GM21367 (cell line): ENCODE measurements around the gene MIS12.
A peak's percentile ranks its signal among the peaks of the same experiment; 100 is the strongest.

Experiments
- ATAC-seq: cut with Tn5 transposase; IDR thresholded peaks from one replicate; pipeline ENCODE4 v1.9.1; 2021; ENCODE audit not compliant: unreplicated experiment

MIS12 gene, protein sequence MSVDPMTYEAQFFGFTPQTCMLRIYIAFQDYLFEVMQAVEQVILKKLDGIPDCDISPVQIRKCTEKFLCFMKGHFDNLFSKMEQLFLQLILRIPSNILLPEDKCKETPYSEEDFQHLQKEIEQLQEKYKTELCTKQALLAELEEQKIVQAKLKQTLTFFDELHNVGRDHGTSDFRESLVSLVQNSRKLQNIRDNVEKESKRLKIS

DNA sequence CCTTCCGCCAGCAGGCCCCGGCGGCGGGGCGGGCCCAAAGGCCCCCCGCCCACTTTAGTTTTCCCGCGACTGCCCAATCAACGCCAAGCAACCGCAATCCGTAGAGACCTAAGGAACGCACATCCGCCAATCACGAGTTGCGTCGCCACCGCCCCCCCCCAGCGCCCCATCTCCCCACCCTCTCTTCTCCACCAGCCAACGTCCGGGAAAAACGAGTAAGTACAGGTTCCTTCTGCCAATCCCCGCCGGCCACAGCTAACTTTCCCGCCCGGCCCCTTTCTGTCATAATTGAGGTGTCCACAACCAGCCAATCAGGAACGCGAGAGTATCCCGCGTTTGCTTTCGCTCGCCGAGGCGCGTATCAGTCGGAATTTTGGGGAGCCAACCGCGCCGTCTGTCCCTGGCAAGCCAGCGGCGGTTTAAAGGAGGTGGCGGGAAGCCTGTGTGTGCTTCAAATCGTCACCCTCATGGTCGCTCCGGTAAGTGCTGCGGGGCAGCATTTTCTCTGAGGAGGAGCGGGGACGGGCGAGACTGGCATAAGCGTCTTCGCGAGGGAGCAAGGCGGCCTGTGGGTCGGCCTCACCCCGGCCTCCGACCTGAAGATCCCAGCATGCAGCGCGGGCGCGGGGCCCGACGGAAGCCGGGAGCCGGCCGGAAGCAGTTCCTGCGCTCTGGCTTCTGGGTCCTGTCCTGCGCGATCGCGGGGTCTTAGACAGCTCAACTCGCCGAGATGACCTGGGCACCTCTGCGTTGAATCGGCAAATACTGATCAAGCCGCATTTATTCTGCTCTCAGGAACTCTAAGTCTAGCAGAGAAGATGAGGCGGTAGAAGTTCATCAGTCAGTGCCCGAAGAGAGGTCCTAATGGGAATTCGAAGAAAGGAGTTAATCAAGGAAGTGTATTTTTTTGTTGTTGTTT lies at the start of gene MIS12:
TSS of gene MIS12 (plus strand) at position 361 of the 919 bp plus-strand sequence. CDS start 2,297 bp downstream, outside the sequence.
- ATAC-seq: peak; percentile 62

- ATAC-seq: no peak
These were observed 48.5 kb upstream of the MIS12 start for GRCh38 chr17:5437721-5438317.

GRCh38 chr17:5438716-5439445 lies 47.5 kb upstream of the MIS12 start, which contains the start of gene C1QBP:
Gene C1QBP (minus strand): TSS chr17:5439155. CDS start chr17:5439073, 82 bp downstream.
- ATAC-seq: peak; percentile 60

- no peak for ATAC-seq
These were observed 47.0 kb upstream of the MIS12 start for GRCh38 chr17:5439446-5439764.

GRCh38 chr17:5443728-5444127 lies 42.6 kb upstream of the MIS12 start:
- ATAC-seq: no peak

GRCh38 chr17:5444209-5444608 lies 42.2 kb upstream of the MIS12 start:
- no peak for ATAC-seq

DNA sequence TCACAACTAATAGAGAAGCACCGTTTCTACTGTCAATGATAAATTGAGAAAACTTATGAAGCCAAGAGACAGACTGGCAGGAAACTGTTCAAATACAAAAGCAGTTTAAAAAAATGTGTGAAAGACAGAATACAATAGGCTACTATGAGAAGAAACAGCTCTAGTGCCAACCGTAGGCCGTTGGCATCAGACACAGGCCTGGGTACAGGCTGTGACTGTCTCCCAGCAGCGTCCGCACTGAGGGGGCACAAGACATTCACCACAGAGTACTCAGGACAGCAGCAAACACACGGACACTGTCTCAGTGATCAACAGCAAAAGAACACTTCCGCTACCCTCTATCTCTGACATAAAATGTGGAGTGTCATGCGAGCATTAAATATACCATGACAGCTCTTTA lies 39.6 kb upstream of the MIS12 start:
- no peak for ATAC-seq

- no peak for ATAC-seq
These were observed 21.5 kb upstream of the MIS12 start for GRCh38 chr17:5464717-5465507.

GRCh38 chr17:5466295-5466694 lies 20.1 kb upstream of the MIS12 start:
- ATAC-seq: no peak

- ATAC-seq: no peak
These were observed 18.9 kb upstream of the MIS12 start for GRCh38 chr17:5467416-5467815.

- peak; percentile 11 for ATAC-seq
These were observed 18.3 kb upstream of the MIS12 start for GRCh38 chr17:5468075-5468473.

- no peak for ATAC-seq
These were observed 13.9 kb upstream of the MIS12 start for GRCh38 chr17:5472511-5472910.

DNA sequence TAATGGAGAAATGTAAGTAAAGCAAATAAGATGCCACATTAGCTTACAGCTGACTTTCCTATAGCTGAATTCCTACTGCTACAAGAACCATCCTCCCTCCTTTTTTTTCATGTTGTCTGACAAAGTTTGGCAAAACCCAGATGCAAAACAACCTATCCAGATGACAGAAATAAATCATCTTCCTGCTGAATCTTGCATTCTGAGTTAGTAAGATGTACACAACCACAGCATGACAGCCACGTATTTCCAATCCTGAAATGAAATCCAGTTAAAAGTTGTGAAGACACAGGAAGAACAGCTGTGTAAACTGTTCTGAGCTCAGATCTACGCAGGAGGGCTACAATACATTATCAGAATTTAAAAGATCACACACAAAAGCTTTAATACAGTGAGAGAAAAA lies 12.5 kb upstream of the MIS12 start:
- no peak for ATAC-seq

DNA sequence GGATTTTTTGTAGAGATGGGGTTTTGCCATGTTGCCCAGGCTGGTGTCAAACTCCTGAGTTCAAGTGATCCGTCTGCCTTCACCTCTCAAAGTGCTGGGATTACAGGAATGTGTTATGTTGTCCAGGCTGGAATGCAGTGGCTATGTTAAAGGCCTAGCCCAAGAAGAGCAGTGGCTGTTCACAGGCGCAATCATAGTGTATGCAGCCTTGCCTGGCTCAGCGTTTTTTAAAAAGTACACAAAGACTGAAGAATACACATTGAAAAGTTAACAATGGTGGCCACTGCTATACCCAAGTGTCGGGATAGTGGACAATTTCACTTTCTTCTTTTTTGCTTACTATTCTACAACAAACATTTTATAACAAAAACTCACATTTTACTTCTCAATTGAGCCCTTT lies 7.4 kb upstream of the MIS12 start:
- no peak for ATAC-seq

- no peak for ATAC-seq
These were observed 5.4 kb upstream of the MIS12 start for GRCh38 chr17:5480962-5481361.

GRCh38 chr17:5481451-5481850 lies 4.9 kb upstream of the MIS12 start:
- no peak for ATAC-seq

DNA sequence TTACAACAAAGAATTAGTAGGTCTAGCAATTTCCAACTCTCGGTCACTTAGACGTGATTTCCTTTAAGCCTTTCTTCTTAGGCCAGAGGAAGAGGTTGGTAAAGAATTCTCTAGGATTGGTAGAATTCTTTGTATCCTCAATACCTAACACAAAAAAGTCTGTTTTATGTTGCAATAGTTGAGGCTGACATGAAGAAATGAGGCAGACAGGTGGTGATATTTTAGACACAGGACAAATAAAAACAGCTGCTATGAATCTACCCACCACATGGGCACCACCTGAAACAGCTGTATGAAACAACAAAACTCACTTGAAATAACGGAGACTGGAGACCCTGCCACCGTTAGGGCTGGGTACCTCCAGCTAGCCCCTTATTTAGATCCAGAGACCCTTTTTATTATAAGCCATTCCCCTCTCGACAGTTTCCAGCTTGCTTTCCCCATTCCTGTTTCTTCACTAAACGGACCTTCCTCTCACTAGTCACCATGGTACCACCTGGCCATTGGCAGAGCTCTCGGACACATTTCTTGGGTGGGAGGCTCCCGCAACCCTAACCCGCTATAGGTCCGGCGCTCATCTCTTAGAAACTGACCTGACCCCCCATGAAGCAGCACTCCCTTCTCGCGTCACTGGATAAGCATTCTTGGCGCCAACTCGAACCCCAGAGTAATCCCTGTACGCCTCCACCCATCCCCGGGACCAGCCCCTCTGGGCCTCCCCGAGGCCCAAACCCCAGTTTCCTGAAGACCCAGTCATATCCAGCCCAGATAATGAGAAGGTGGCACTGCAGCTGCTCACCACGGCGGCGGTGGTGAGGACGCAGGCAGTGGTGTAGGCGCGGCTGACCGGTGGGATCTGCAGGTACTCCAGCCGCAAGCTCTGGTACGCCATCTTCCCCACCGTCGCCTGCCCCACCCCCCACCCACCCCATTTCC lies 828 bp upstream of the MIS12 start, which contains the start of gene DERL2:
TSS of gene DERL2 (minus strand) at position 909 of the 936 bp plus-strand sequence. CDS start at position 892, 17 bp downstream.
- ATAC-seq: peak; percentile 6

- ATAC-seq: no peak
These were observed 2.4 kb downstream of the MIS12 start for GRCh38 chr17:5488752-5489151.

DNA sequence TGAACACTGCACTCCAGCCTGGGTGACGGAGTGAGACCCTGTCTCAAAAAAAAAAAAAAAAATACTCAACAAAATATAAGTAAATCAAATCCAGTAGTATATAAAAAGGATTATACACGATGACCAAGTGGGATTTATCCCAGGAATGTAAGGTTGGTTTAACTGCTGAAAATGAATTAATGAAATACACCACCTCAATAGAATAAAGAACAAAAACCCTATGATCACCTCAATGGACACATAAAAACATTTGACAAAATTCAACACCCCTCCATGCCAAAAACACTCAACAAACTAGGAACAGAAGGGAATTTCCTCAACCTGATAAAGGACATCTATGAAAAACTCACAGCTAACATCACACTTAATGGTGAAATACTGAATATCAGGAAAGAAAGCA lies 6.6 kb downstream of the MIS12 start:
- ATAC-seq: no peak
